Cerebellar cortex (tissue), 1 donor: Measurements from ENCODE around the gene MUC2.
"Not testable (repeated sequence)": the region's sequence is repeated elsewhere in the genome, so short reads cannot be mapped to it uniquely, and the experiment has no call there.

ENCODE experiments used
- DNase-seq: peaks from one replicate; pipeline ENCODE4 v3.0.0-alpha.2; 2015; ENCODE audit warnings: low spot score

MUC2 gene

GRCh38 chr11:1106387-1106786, 31.7 kb downstream of the MUC2 start:
- no peak for DNase-seq

GRCh38 chr11:1107316-1108245, 32.9 kb downstream of the MUC2 start:
- no peak for DNase-seq

DNA sequence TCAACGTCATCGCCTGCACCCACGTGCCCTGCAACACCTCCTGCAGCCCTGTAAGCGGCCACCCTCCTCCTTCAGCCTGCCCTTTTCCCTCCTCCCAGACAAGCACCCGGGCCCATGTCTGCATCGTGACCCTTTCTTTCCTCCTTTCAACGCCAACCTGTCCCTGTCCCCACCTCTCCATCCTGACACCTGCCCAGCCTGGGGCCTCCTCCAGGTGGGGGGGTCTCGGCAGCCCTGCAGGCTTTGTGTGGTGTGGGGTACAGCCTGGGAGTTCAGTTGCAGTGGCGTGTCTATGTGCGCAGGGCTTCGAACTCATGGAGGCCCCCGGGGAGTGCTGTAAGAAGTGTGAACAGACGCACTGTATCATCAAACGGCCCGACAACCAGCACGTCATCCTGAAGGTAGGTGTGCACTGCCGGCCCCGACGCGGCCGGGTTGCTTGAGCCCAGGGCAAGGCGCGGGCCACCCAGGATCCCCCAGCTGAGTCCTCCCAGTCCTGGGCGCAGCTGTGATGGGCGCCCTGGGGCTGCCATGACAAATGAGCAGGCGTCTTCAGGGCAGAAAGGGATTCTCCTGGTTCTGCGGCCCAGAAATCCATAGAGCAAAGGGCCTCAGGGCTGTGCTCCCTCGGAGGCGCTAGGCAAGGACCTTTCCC, 33.7 kb downstream of the MUC2 start:
- no peak for DNase-seq

DNA sequence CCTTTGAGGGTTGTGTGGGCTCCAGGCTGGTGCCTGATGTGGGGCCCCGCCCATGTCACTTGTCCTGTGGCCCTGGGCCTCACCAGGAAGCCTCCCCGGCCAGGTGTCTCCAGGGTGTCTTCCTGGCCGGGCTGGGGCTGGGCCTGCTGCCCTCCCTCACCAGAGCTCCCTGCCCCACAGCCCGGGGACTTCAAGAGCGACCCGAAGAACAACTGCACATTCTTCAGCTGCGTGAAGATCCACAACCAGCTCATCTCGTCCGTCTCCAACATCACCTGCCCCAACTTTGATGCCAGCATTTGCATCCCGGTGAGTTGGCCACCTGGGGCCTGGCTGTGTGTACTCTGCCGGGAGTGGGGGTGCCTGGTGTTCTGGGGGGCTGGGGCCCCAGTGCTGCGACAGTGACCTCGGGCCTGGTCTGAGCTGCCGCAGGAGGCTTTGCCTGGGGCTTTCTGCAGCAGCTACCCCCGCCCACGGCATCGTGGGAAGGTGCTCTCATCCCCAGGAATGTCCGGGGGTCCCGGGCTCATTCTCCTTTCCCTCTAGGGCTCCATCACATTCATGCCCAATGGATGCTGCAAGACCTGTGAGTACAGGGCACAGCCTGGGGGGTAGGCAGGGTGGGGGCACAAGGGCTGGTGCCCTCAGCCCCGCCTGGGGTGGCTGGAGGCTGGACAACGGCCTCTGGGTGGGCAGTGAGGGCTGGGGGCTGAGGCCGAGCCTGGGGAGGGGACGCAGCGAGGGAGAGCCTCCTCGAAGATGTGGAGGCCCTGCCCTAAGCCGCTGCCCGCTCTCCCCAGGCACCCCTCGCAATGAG, 34.6 kb downstream of the MUC2 start:
- no peak for DNase-seq

GRCh38 chr11:1109918-1110705, 35.4 kb downstream of the MUC2 start:
- DNase-seq: no peak

- DNase-seq: no peak
These were observed 37.0 kb downstream of the MUC2 start for GRCh38 chr11:1111545-1112212.

DNA sequence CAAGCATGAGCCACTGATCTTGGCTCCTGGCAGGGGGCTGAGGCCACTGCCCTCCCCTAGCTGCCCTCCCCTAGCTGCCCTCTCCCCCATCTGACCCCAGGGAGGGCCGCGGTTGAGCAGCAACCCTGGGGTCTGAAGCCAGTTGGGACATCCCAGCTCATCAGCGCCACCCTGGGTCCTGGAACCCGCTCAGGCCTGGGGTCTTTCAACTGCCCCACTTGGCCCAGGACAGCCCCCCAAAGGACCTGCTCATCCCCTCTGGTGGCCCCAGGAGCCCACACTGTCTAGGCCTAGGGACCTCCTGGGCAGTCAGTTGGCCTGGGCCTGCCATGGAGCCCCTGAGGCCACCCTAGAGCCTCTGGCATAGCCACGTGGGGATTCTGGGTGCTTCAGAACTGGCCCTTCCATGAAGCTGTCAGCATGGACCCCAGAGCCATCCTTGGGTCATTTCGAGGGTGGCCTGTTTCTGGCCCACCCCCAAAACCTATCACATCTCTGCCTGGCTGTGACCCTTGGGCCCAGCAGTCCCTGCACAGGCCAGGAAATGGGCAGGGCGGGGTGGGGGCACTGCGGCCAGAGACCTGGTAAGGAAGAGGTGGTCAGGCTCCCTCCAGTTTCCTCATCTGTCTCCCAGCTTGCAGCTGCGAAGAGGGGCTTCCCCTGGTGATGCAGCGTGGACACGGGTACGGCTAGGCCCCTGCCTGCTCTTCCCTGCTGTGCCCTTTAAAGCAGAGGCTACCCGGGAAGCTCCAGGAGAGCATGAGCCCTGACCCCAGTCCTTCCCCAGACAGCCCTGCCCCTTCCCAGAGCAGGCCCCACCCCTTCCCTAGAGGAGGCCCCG, 37.9 kb downstream of the MUC2 start:
- DNase-seq: no peak

DNA sequence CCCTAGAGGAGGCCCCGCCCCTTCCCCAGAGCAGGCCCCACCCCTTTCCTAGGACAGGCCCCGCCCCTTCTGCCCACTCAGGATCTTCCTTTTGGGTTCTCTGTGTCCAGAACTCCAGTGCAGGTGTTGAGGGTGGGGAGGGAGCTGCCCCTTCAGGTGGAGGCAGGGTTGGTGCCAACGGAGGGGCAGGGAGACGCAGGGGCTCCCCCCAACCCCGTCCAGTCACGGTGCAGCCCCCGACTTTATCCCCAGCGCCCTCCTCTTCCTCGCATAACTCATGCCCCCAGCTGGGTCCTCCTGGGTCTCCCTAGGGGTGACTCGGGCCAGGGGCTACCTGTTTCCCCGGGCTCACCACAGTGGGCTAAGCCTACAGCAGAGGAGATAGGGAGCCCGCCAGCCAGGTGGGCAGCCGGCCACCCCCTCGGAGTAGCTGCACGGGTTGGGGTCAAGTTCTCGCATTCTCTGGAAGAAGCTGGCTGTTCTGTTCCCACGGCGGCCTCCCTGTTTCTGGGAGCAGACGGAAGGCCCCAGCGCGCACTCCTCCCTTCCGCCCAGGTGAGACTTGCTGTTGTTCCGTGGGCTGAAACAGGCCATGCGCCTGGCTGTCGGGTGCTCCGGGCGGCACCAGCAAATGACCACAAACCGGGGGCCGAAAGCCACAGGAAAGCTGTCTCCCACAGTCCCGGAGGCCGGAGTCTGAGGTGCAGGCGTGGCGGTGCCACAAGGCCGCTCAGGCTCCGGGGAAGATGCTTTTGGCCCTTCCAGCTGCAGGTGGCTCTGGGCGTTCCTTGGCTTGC, 38.9 kb downstream of the MUC2 start:
- peak; percentile 1 for DNase-seq

DNA sequence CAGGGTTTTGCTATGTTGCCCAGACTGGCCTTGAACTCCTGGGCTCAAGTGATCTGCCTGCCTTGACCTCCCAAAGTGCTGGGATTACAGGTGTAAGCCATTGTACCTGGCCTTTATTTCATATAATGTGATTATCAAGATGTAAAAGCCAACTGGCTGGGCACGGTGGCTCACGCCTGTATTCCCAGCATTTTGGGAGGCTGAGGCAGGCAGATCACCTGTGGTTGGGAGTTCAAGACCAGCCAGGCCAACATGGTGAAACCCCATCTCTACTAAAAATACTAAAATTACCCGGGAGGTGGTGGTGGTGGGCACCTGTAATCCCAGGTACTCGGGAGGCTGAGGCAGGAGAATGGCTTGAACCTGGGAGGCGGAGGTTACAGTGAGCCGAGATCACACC, 40.6 kb downstream of the MUC2 start:
- not testable (repeated sequence) for DNase-seq

- no peak for DNase-seq
These were observed 41.4 kb downstream of the MUC2 start for GRCh38 chr11:1116104-1116503.

- DNase-seq: no peak
These were observed 42.2 kb downstream of the MUC2 start for GRCh38 chr11:1116666-1117390.

DNA sequence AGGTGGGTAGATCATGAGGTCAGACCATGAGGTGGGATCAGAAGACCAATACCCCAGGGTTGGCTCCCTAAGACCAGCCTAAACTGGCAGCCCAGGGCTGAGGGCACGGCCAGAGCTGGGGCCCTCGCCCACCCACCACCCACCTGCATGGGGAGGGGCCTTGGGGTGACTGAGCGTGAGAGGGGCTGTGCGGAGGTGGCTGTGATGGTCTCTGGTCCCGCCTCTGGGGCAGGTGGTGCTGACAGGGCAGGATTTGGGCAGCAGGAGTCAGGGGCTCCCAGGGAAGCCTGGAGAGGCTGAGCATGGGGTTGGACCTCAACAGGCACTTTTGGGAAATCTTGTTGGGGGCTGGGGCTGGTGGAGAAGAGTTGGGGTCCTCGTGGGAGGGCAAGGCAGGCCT, 43.3 kb downstream of the MUC2 start:
- DNase-seq: no peak

DNA sequence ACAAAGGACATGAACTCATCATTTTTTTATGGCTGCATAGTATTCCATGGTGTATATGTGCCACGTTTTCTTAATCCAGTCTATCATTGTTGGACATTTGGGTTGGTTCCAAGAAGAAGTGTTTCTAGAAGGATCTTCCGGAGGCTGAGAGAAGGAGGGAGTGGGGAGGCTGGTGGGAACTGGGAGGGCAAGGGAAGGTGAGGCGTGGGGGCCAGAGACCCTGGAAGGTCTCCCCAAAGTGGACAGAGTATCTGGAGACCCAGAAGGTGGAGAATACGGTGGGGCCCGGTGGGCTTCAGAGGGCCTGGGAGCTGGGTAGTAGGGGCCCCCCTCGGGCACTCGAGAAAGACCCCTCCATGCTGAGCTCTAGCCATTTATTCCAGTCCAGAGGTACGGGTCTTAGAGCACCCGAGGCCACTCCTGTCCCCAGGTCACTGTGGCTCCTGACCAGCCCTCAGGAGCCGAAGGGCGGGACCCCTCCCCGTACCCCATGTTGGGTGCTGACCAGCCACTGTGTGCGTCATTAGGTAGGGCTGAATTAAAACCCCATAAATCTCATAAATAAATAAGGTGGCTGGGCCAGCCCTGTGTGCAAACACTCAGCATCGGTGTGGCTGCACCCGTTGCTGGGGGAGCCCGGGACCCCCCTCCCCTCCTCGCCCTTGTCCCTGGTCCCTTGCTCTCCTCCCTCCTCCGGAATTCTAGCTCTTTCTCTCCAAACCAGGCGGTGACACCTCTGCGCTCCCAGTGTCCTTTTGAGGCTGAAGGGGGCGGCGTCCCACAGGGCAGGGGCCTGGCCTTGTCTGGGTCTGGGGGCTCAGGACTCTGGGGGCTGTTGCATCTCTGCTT, 44.3 kb downstream of the MUC2 start:
- DNase-seq: no peak

GRCh38 chr11:1119604-1120146, 45.0 kb downstream of the MUC2 start:
- DNase-seq: no peak

DNA sequence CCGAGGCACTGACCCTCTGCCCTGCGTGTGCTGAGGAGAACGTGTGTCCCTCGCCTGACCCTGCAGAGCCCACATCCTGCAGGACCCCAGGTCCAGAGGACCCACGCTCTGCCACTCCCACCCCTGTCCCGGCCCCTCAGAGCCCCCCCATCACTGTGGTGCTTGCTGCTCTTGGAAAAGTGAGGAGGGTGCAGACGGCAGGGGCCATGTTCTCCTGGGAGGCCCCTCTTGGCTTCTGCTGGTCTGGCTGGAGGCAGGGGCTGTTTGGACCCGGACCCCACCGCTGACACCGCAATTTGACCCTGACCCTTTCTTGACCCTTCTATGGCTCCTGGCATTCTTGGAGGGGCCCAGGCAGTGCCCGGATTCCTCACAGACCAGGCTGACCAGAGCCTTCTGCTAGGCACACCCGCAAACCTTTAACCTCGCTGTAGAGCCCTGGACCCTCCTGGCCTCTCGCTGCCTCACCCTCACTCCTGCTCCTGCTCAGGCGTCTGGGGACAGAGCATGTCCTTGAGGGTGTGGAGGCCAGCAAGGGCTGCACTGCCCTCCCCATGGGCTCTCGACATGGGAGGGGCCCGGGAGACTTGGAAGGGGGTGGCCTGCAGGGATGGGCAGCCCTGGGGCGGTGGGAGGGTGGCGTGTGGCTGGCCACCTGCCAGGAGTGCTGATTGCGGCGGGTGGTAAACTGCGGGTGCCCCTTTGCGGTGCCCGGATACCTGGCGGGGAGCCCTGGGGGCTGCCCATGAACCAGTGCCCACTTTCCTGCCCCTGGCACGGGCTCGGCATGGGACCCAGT, 46.1 kb downstream of the MUC2 start:
- DNase-seq: no peak

DNA sequence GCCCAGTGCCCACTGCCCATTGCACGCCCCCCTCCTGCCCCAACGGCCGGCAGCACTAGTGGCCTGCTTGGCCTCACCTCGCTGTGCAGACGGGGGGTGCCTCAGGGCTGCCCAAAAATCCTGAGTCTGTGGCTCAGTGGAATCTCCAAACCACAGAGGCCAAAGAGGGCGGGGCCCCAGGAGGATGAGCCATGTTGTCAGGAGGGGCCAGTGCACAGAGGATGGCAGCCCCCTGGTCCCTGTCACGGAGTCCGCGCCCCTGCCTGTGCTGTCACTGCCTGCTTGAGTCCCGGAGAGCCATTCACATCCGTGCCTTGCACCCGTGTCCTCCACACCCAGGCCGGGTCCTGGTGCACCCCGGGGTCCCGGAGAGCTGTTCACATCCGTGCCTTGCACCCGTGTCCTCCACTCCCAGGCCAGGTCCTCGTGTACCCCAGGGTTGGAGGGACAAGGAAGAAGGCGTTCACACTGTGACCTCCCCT, 46.7 kb downstream of the MUC2 start:
- no peak for DNase-seq
